Fibroblast of skin of abdomen (primary cell): ENCODE results near the gene CD52.
A peak's percentile ranks its signal among the peaks of the same experiment; 100 is the strongest.
"Not testable (repeated sequence)": the region's sequence is repeated elsewhere in the genome, so short reads cannot be mapped to it uniquely, and the experiment has no call there.

Source experiments
- DNase-seq: peaks from one replicate; pipeline ENCODE4 v3.0.0-alpha.2; 2013

CD52 gene

DNA sequence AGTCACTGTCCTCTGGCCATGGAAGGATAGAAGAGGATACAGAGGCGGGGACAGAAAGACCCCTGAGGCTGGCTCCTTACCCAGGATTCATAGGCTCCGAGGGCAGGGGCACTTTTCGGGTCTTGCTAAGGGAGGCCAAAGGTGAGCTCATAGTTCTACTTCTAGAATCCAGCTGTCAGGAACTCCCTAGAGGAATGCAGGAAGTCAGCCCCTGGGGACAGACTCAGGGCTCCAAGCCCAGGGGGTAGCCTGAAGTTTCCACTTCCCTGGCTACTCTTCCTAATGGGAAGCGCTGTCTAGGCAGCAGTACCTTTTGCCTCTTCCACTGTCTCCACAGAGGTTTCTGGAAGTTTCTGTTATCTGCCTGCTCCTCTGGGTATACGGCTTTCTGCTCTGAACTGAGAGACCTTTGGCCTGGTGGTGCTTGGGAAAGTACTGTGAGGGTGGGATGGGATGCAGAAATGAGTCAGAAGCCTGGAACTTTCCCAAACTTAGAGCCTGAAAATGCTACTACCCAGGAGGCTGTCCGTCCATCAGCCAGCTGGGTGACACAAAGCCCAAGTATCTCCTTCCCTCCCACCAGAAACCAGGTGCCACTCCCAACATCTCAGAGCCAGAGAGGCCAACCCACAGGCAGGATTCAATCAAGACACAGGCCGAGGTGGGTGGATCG is 14.9 kb upstream of the CD52 start:
- DNase-seq = peak; percentile 66

- no peak for DNase-seq
Measured at GRCh38 chr1:26305667-26306289, 12.0 kb upstream of the CD52 start.

GRCh38 chr1:26306290-26307229 is 11.2 kb upstream of the CD52 start, which contains the start of gene UBXN11:
Gene UBXN11 (minus strand): TSS chr1:26306636. CDS start chr1:26302883, 3,753 bp downstream.
- DNase-seq = peak; percentile 92

- no peak for DNase-seq
Measured at GRCh38 chr1:26307363-26307781, 10.4 kb upstream of the CD52 start.

GRCh38 chr1:26307966-26308899 is 9.5 kb upstream of the CD52 start:
- DNase-seq = not testable (repeated sequence)

GRCh38 chr1:26314501-26314900 is 3.3 kb upstream of the CD52 start:
- DNase-seq = no peak

GRCh38 chr1:26315874-26316850 is 1.6 kb upstream of the CD52 start:
- DNase-seq = no peak

DNA sequence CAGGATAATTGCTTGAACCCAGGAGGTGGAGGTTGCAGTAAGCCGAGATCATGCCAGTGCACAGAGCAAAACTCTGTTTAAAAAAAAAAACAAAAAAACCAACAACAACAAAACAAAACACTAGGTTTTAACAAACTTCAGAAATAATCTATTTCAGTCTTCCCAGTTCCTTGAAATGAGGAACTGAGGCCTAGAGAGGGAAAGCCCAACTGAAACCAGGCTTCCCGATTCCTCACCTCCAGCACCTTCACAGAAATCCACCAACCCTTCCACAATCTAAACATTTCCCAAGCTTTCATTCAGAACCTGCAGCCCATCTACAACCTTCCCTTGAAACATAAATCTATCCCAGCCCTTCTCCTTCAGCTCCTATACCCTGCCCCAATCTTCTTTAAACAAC is 612 bp upstream of the CD52 start:
- no peak for DNase-seq

- DNase-seq = no peak
Measured at GRCh38 chr1:26318338-26319064, 743 bp downstream of the CD52 start.

- DNase-seq = no peak
Measured at GRCh38 chr1:26320896-26321295, 3.1 kb downstream of the CD52 start.

DNA sequence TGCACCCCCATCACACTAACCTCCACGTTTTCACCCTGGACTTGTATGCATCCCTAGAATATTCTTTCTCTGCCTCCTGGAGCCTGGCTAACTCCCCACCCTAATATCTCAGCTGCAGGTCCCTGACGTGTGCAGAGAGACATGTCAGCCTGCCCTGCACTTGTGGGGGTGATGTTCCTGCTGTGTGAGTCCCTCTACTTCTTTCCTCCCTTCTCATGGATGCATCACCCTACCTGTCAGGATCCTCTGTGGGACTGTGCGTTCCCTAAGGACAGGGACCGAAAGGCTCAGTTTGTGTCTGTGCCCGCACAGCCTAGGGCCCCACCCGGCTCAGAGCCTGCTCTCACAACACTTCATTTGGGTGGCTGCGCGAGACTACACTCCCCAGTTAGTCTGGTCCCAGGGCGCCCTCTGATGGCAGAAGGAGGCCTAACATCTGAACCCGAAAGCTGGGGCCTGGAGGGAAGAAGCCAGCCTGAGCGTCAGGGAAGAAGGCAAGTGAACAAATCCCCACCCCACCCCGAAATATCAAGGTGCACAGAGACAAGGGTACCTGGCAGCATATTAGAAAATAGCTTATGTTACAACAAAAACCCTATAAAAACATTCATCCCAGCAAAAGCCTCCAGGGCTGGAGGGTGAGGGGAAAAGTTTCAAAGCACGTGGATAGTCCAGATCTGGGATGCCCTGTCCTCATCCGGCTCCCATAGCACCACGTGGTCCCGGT is 3.7 kb downstream of the CD52 start:
- DNase-seq = peak; percentile 78

- DNase-seq = no peak
Measured at GRCh38 chr1:26322042-26322331, 4.2 kb downstream of the CD52 start.

GRCh38 chr1:26323382-26323781 is 5.6 kb downstream of the CD52 start:
- no peak for DNase-seq

DNA sequence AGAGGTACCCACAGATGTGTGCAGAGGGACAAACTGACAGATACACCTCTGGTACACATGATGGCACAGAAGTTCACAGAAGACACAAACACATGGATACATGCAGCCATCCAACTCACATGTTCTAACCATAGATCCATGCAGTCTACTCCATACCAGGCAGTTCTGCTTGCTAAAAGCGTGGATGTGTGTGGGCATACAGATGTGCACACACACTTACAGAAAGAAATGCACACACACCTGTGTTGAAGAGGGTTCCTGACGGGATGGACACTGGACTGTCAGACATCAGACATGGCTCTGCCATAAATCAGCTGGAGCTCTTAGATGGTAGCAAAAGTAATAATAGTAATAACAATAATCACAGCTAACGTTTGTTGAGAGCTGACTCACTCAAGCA is 6.8 kb downstream of the CD52 start:
- no peak for DNase-seq

- DNase-seq = no peak
Measured at GRCh38 chr1:26327956-26328362, 10.2 kb downstream of the CD52 start.

DNA sequence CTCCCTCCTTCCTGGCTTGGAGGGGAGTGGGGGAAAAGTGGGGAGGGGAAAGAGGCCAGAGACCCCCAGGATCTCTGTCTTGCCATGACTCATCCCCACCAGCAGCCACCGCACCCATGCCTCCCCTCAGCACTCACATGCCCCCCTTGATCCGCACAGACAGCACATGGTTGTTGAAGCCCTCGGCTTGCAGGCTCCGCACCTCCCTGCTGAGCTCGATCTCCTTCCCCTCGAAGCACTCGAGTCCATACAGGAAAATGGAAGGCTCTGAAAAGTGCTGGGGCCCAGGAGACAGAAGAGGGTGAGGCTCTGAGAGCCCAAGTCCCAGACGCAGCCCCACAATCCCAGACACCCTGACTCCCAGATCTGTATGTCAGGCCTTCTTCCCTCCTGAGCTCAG is 10.8 kb downstream of the CD52 start:
- no peak for DNase-seq

DNA sequence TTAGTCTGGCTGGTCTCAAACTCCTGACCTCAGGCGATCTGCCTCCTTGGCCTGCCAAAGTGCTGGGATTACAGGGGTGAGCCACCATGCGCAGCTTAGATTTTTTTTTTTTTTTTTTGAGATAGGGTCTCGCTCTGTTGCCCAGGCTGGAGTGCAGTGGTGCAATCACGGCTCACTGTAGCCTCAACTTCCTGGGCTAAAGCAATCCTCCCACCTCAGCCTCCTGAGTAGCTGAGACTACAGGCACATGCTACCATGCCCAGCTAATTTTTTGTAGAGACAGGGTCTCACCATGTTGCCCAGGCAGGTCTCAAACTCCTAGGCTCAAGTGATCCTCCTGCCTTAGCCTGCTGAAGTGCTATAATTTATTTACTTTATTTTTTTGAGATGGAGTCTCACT is 11.6 kb downstream of the CD52 start:
- not testable (repeated sequence) for DNase-seq

DNA sequence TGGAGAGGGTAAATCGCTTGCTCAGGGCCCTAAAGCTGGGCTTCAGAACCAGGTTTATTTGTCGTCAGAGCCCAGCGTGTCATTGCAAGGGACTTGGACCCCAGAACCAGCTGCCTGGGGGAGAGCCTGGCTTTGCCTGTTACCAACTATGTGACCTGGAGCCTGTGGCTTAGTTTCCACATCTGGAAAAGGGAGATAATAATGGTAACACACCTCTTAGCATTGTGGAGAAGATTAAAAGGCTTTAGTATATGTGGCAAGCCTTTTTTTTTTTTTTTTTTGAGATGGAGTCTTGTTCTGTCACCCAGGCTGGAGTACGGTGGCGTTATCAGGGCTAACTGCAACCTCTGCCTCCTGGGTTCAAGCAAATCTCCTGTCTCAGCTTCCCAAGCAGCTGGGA is 12.5 kb downstream of the CD52 start:
- no peak for DNase-seq

DNA sequence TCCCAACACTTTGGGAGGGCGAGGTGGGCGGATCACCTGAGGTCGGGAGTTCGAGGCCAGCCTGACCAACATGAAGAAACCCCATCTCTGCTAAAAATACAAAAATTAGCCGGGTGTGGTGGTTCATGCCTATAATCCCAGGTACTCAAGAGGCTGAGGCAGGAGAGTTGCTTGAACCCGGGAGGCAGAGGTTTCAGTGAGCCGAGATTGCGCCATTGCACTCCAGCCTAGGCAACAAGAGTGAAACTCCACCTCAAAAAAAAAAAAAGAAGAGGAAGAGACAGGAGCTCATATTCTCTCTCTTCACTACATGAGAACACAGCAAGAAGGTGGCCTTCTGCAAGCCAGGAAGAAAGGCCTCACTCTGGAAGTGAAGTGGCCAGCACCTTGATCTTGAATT is 15.6 kb downstream of the CD52 start:
- DNase-seq = not testable (repeated sequence)
